Stomach (tissue), 4 donors: ENCODE data around the gene SRC.

Experiments
- POLR2AphosphoS5 ChIP-seq, 3 donors: sonication (generic); formaldehyde crosslinking; IDR thresholded peaks; one replicate each; pipeline ENCODE4 v1.6.1; 2016; ENCODE audit warnings: antibody characterized with exemption in 3 of 3
- TF ChIP-seq, protein P1 (sequence below), 7 experiments: fragments of 450-650 bp in 4 of 7; fragments of 200-600 bp in 3 of 7; sonication (generic) in 3 of 7; IDR thresholded peaks; one replicate each; pipeline ENCODE4 v1.5.1; 2016 to 2019; ENCODE audit warnings: antibody characterized with exemption in 7 of 7, control low read depth in 2 of 7, mild to moderate bottlenecking in 1 of 7

DNA sequence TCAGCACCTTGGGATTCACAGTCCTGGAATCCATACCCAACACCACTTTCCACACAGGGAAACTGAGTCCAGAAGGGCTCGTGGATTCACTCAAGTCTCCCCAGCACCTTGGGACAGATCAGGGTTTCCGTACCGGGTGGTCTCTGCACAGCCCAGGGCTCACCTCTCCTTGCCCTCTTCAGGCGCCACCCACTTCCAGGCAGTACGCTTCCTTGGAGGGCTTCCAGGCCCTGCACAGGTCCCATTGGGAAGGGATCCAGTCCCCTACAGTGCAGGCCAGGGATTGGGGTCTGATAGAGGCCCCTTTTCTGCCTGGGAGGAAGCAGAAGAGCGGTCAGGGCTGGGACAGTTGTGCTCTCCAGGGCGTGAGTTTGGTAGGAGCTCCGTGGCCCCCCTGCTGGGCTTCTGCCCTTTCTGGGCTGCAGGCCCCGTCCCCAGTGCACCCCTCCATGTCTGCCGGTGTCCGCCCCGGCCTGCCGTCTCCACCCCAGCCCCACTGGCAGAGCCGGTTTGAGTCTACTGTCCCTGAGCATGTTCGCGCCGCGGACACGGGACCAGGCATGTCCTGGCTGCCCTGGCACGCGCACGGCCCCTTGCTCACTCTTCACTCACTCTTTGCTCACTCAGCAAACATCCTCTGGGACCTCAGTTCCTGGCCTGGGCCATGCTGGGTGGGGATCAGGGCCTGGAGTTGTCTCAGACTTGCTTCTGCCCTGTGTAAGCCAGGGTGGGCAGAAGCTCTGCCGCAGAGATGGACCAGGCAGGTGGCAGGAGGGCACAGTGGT, 12.6 kb downstream of the SRC start:
- TF ChIP-seq, protein P1, sequence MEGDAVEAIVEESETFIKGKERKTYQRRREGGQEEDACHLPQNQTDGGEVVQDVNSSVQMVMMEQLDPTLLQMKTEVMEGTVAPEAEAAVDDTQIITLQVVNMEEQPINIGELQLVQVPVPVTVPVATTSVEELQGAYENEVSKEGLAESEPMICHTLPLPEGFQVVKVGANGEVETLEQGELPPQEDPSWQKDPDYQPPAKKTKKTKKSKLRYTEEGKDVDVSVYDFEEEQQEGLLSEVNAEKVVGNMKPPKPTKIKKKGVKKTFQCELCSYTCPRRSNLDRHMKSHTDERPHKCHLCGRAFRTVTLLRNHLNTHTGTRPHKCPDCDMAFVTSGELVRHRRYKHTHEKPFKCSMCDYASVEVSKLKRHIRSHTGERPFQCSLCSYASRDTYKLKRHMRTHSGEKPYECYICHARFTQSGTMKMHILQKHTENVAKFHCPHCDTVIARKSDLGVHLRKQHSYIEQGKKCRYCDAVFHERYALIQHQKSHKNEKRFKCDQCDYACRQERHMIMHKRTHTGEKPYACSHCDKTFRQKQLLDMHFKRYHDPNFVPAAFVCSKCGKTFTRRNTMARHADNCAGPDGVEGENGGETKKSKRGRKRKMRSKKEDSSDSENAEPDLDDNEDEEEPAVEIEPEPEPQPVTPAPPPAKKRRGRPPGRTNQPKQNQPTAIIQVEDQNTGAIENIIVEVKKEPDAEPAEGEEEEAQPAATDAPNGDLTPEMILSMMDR (IDR thresholded peaks at IDR 0.05): no peak
- no peak for TF ChIP-seq POLR2AphosphoS5 (IDR thresholded peaks at IDR 0.05)
